Measurements from ENCODE around the gene SEMA6C. TPM values are rescaled to one million over a fixed set of nuclear protein-coding genes. Genes with fewer than 3 reads are reported as not detected.
A peak's percentile ranks its signal among the peaks of the same experiment; 100 is the strongest.

SEMA6C gene
- total RNA-seq, 1 donor from 2014 or later = 119 TPM

GRCh38 chr1:151166505-151166956 lies 20.1 kb upstream of the SEMA6C start:
- peaks cover 12% of the 10 kb centered on the region for H3K9me3 Mint-ChIP-seq (ENCODE audit: unreplicated experiment)
- peak overlapping the region; percentile 96 for H3K27ac Mint-ChIP-seq (ENCODE audit: unreplicated experiment)
- no peak for TF ChIP-seq CTCF (IDR thresholded peaks at IDR 0.05; ENCODE audit: partially characterized antibody, unreplicated experiment)
- DNase-seq = no peak
- H3K4me3 Mint-ChIP-seq (ENCODE audit: unreplicated experiment) = peak overlapping the region; percentile 99
- H3K4me1 Mint-ChIP-seq (ENCODE audit: low read depth, unreplicated experiment) = peaks cover 8% of the 10 kb centered on the region
- H3K36me3 Mint-ChIP-seq (ENCODE audit: unreplicated experiment) = no peaks in the 10 kb centered on the region
- H3K27me3 Mint-ChIP-seq (ENCODE audit: unreplicated experiment) = peaks cover 7% of the 10 kb centered on the region

DNA sequence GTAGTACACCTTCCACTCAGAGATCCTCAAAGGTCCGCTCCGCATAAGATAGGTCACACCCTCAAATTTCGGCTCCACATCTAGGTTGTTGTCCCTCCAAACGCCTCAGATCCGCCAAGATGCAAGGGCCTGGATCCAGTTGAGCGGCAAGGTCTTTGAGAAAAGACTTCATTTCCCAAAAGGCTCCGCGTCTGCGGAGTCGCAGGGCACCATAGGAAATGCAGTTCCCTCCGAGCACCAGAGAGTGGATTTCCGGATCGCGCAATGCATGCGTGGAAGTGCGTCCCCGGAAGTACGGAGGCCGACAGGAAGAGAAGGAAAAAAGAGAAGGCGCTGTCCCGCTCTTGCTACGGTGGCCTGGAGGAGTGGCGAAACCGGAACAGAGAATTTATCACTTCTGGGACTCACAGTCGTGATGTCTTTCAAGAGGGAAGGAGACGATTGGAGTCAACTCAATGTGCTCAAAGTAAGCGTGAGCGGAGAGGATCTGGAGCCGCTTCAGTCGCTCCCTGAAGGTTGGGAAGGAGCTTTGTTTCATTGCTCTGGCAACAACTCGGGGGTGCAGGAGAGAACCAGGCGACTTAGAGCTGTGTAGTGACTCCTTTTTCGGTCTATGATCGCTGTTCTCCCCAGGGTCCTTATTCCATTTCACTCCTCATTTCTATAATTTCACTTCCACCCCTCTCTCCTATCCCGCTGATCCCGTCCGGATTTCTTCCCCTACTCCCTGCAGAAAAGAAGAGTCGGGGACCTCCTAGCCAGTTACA lies 19.5 kb upstream of the SEMA6C start, which contains the start of the genes LYSMD1 and SCNM1:
Gene LYSMD1, minus strand, starts transcription at position 165 of the 767 bp plus-strand sequence. CDS start 644 bp downstream, outside the sequence.
Gene SCNM1, plus strand, starts transcription at position 407 of the 767 bp plus-strand sequence. Its CDS starts 9 bp downstream, at position 416.
- Mint-ChIP-seq H3K9me3 (ENCODE audit: unreplicated experiment) (peaks cover 12% of the 10 kb centered on the region), H3K27me3 (ENCODE audit: unreplicated experiment) (peaks cover 5% of the 10 kb centered on the region), H3K4me1 (ENCODE audit: low read depth, unreplicated experiment) (peaks cover 8% of the 10 kb centered on the region), H3K36me3 (ENCODE audit: unreplicated experiment) (no peaks in the 10 kb centered on the region), H3K27ac (ENCODE audit: unreplicated experiment) (peak within 1 kb of the TSS; percentile 96), H3K4me3 (ENCODE audit: unreplicated experiment) (peak within 1 kb of the TSS; percentile 99)
- DNase-seq = peak; percentile 90
- no peak for TF ChIP-seq CTCF (IDR thresholded peaks at IDR 0.05; ENCODE audit: partially characterized antibody, unreplicated experiment)

DNA sequence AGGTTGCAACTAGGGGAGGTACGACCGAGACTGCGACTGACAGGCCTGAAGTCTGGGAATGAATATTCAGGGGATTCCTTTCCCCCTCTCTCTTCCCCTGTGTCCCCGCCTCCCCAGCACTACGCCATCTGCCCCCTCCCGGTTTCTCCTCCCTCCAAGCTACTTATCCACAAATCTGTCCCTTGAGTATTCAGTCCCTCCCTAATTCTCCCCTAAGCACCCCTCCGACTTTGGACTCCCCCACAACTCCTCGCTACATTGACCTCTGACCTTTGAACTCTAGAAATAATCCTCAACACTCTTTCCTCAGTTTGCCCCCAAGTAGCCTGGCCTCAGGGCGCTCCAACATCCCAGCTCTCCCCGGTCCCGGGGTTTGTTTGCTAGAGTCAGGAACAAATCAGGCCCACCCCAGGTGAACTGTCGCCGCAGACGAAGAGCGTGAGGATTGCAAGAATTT lies 18.9 kb upstream of the SEMA6C start:
- Mint-ChIP-seq H3K36me3 (ENCODE audit: unreplicated experiment) (no peaks in the 10 kb centered on the region), H3K9me3 (ENCODE audit: unreplicated experiment) (peaks cover 12% of the 10 kb centered on the region), H3K4me3 (ENCODE audit: unreplicated experiment) (peak overlapping the region; percentile 99), H3K4me1 (ENCODE audit: low read depth, unreplicated experiment) (peaks cover 8% of the 10 kb centered on the region), H3K27me3 (ENCODE audit: unreplicated experiment) (peaks cover 5% of the 10 kb centered on the region), H3K27ac (ENCODE audit: unreplicated experiment) (peak overlapping the region; percentile 96)
- TF ChIP-seq CTCF (IDR thresholded peaks at IDR 0.05; ENCODE audit: partially characterized antibody, unreplicated experiment) = no peak
- peak; percentile 49 for DNase-seq

DNA sequence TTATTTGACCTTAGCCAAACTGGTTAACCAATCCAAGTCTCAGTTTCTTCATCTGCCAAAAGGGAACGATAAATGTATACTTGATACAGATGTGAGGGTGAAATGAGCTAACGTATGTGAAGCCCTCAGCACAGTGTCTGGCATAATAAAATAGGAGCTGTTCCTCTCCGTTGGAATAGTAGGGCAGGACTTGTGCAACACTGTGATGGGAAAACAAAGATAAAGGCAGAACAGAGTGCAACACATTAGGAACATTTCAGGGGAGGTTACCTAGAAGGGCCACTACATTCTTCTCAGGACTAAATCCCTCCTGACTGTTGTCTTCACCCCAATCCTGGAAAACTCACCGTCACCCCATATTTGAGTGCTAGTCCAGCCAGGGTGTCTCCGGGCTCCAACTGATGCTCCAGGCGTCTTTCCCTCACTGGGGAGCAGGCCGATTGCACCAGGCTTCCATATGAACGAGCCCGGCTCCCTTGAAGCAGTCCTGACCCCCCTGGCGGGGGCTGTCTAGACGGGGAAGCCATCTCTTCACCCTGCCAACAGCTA lies 18.4 kb upstream of the SEMA6C start:
- peaks cover 5% of the 10 kb centered on the region for H3K27me3 Mint-ChIP-seq (ENCODE audit: unreplicated experiment)
- H3K4me1 Mint-ChIP-seq (ENCODE audit: low read depth, unreplicated experiment) = peaks cover 8% of the 10 kb centered on the region
- peak overlapping the region; percentile 99 for H3K4me3 Mint-ChIP-seq (ENCODE audit: unreplicated experiment)
- H3K36me3 Mint-ChIP-seq (ENCODE audit: unreplicated experiment) = no peaks in the 10 kb centered on the region
- no peak for TF ChIP-seq CTCF (IDR thresholded peaks at IDR 0.05; ENCODE audit: partially characterized antibody, unreplicated experiment)
- H3K9me3 Mint-ChIP-seq (ENCODE audit: unreplicated experiment) = peaks cover 12% of the 10 kb centered on the region
- DNase-seq = no peak
- H3K27ac Mint-ChIP-seq (ENCODE audit: unreplicated experiment) = peak overlapping the region; percentile 96

- H3K9me3 Mint-ChIP-seq (ENCODE audit: unreplicated experiment) = peaks cover 2% of the 10 kb centered on the region
- H3K27me3 Mint-ChIP-seq (ENCODE audit: unreplicated experiment) = no peaks in the 10 kb centered on the region
- no peak overlapping the region for H3K27ac Mint-ChIP-seq (ENCODE audit: unreplicated experiment)
- H3K4me1 Mint-ChIP-seq (ENCODE audit: low read depth, unreplicated experiment) = peaks cover 11% of the 10 kb centered on the region
- no peak overlapping the region for H3K4me3 Mint-ChIP-seq (ENCODE audit: unreplicated experiment)
- no peaks in the 10 kb centered on the region for H3K36me3 Mint-ChIP-seq (ENCODE audit: unreplicated experiment)
- no peak for DNase-seq
- TF ChIP-seq CTCF (IDR thresholded peaks at IDR 0.05; ENCODE audit: partially characterized antibody, unreplicated experiment) = no peak
These were observed 12.9 kb upstream of the SEMA6C start for GRCh38 chr1:151159373-151159772.
